Astrocyte of the cerebellum (primary cell): Measurements from ENCODE around the gene LNPEP.

Experiments
- DNase-seq: peaks from one replicate; pipeline ENCODE4 v3.0.0-alpha.2; 2011; ENCODE audit warnings: low read depth
- H3K4me3 ChIP-seq: 2 replicates; pipeline ENCODE4 v1.5.1; 2011; ENCODE audit warnings: mild to moderate bottlenecking, low read depth, low read length, moderate library complexity
- in situ Hi-C: cut with HindIII; loops from 2 replicates; pipeline ENCODE4 v1.10.0; 2017; ENCODE audit warnings: low sequenced_read_pairs
- TF ChIP-seq, protein P1 (sequence below): IDR thresholded peaks from 2 replicates; pipeline ENCODE4 v1.5.1; 2012; ENCODE audit warnings: low read length, low read depth, moderate library complexity, mild to moderate bottlenecking; ENCODE audit errors: missing control alignments

The LNPEP gene

DNA sequence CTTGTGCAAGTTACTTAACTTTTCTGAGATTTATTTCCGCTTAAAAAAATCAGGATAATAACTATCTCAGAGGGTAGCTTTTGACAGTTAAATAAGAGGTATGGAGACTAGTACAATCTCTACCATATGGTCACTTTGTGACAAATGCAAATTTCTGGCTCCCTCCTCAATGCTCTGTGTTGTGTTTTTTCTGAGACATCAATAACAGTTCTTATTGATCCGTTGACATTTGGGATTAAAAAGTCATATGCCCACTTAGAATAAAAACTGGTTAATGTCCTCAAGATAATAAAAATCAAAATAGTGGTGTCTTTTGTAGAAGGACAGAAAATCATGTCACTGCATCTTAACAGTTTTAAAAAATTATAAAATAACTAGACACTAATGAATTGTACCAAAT lies 24.7 kb upstream of the LNPEP start:
- in situ Hi-C loops = no loop called here
- TF ChIP-seq, protein P1, sequence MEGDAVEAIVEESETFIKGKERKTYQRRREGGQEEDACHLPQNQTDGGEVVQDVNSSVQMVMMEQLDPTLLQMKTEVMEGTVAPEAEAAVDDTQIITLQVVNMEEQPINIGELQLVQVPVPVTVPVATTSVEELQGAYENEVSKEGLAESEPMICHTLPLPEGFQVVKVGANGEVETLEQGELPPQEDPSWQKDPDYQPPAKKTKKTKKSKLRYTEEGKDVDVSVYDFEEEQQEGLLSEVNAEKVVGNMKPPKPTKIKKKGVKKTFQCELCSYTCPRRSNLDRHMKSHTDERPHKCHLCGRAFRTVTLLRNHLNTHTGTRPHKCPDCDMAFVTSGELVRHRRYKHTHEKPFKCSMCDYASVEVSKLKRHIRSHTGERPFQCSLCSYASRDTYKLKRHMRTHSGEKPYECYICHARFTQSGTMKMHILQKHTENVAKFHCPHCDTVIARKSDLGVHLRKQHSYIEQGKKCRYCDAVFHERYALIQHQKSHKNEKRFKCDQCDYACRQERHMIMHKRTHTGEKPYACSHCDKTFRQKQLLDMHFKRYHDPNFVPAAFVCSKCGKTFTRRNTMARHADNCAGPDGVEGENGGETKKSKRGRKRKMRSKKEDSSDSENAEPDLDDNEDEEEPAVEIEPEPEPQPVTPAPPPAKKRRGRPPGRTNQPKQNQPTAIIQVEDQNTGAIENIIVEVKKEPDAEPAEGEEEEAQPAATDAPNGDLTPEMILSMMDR = no peak
- H3K4me3 ChIP-seq = no peak overlapping the region
- no peak for DNase-seq

DNA sequence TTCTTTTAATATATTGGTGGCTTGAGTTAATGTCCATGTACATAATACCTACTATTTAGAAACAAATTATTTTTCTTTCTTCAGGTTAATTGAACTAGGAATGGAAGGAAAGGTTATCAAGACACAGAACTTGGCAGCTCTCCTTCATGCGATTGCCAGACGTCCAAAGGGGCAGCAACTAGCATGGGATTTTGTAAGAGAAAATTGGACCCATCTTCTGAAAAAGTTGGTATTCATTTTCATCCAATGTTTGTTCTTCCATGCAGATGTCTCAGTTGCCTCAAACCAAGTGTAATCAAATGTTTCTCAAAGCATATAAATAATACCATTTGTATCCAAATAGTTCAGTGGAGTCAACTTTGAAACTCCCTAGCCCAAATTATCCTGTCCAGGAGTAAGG lies 22.6 kb upstream of the LNPEP start:
- in situ Hi-C loops = no loop called here
- TF ChIP-seq, protein P1 = no peak
- DNase-seq = no peak
- H3K4me3 ChIP-seq = no peak overlapping the region

DNA sequence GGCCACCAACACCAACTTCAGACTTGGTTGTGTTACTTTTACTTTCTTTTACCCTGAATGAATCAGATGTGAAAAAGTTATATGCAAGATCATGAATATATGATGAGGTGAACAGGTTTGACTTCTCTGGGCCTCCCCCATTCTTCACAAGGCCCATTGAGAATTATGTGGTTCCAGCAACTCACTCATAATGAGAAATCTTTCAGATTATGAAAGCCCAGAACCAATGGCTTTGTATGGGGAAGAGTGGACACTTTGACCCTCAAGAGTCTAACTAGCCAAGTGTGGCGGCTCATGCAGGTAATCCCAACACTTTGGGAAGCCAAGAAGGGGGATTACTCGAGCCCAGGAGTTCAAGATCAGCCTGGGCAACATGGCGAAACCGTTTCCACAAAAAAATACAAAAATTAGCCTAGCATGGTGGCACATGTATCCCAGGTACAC lies 16.1 kb upstream of the LNPEP start:
- TF ChIP-seq, protein P1 = no peak
- no peak for DNase-seq
- no peak overlapping the region for H3K4me3 ChIP-seq
- in situ Hi-C loops = loop anchor here (5.0 kb wide), 1 partner anchor 42 kb away; the partner anchor contains the start of gene ERAP2

DNA sequence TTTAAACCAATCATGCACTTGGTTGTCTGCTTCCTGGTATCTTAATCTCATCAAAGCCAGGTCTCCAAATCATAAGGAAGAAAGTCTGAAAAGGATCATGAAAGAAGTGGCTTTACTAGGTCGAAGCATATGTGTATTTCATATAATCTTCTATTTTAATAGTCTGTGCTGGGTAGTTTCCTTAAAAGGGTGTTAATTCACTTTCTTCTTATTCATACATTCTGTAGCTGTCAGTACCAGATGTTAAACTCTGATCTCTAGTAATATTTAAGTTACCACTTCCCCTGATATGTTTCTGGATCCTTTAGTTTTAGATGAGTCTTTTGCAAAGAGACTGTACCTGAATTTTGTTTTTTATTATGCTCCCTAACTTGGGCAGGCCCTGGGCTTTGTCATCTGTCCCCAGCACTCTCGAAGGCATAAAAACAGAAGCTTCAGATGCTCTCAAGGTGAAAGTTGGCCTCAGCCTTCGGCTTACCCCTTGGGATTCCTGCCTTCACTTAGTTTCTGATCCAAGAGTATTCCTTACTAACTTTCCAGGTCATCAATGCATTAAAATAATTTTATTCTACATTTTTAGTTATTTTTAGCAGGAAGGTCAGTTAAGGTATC lies 15.0 kb upstream of the LNPEP start:
- no peak overlapping the region for H3K4me3 ChIP-seq
- TF ChIP-seq, protein P1 = no peak
- in situ Hi-C loops = loop anchor here (5.0 kb wide), 1 partner anchor 44 kb away; the partner anchor contains the start of gene ERAP2
- no peak for DNase-seq

DNA sequence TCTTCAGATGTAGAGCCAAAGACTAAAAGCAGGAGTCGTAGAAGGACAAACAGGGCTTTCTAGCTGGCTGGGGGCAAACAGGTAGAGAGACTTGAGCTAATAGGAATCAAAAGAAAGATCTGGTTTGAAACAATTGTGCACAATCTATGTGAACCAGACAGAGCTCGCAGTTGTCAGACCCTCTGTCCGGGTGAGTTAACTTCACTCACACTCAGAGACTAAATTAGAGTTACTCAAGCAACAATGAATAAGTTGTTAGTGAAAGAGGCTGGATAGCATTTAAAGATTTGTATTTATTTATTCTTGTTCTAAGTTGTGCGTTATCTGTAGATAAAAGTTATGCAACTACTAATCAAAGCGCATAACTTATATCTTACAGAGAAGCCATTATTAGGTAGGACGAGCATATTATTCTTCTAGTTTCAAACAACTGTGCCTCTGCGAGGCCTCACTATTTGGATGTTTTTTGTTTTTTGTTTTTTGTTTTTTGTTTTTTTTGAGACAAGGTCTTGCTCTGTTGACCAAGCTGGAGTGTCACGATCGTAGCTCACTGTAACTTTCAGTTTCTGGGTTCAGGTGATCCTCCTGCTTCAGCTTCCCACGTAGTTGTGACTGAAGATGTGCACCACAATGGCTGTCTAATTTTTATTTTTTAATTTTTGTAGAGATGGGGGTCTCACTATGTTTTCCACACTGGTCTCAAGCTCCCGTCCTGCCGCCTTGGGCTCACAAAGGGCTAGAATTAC lies 13.2 kb upstream of the LNPEP start:
- DNase-seq = no peak
- in situ Hi-C loops = loop anchor here (5.0 kb wide), 1 partner anchor 45 kb away; the partner anchor contains the start of gene ERAP2
- no peak overlapping the region for H3K4me3 ChIP-seq
- TF ChIP-seq, protein P1 = no peak

DNA sequence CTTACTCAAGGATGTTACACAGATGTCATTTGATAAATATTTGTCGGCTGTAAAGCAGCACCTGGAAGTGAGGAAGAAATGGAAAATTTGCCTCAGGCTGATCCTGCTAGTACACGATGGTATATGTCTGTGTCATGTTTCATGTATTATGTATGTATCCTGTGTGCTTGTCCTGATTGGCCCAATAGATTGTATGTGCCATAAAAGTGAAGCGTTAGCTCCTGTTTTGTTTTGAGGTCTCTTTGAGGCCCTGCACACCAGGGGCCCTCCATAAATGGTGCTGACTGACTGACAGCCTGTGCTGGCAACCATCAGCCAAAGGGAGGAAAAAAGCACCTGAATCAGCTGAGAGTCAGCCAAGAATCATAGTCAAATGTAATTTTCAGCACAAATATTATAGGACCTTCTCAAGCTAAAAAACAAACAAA lies 11.8 kb upstream of the LNPEP start:
- no peak for DNase-seq
- in situ Hi-C loops = loop anchor here (5.0 kb wide), 1 partner anchor 47 kb away; the partner anchor contains the start of gene ERAP2
- H3K4me3 ChIP-seq = no peak overlapping the region
- TF ChIP-seq, protein P1 = no peak
